Left forelimb (tissue), 1 donor: ENCODE results near the gene TTLL8.

Experiments used
- DNase-seq: peaks from one replicate; pipeline ENCODE4 v3.0.0-alpha.2; 2018; ENCODE audit warnings: low spot score

Gene TTLL8

DNA sequence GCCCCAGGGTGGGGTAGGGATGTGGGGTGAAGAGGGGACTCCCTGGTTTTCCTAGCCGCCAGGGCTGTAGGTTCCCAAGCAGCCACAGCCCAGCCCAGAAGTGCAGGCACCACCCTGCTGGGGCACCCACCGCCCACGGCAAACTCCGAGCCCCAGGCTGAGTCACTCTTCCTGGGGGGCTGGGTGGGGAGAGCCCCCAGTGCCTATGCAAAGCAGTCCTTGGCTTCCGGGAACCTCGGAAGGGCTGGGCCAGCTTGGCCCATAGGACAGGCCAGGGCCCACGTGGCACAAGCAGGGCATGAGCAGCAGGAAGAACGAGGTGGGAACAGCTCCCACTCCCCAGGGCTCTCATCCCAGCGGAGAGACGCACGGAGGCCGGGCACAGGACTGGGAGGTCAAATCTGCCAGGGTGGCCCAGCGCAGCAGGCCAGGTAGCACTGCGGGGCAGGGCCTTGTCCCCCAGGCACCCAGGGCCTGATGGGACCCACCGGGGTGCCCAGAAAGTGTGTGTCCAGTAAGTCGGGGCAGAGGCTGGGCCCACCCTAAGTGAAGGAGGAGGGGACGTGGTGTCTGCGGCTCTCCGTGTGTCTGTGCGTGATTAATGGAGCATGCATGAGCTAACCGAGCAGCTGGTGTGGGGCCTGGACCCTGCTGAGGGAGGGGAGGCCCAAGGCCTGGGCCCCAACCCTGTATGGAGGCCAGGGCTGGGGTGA, 41.0 kb downstream of the TTLL8 start:
- no peak for DNase-seq

DNA sequence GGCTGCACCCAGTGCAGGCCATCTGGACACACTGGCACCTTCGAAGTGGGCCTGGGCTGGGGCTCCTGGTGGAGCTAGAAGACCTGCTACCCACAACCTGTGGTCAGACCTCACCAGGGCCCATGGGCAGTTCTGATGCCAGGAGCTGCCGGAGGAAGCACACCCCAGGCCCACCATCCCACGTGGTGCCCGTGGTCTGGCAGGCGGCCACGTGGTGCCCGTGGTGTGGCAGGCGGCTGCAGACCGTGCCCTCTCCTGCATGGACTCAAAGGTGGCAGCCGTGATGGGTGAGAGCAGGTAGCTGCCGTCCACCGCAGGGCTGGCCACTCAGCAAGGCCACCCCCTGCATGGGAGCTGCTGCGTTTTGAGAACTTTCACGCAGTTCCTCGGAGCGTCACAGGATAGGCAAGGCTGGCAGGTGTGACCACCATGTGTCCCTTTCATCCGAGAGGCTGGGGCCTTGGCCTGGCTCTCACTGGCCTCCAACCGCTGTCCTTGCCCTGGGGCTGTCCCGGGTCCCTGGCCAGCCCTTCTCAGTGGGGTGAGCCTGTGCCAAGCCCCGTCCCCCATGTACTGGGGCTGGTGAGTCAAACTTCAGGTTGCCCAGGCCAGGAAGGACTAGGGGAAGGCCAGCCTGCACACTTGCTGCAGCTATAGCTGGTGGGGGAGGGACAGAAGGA, 41.6 kb downstream of the TTLL8 start:
- DNase-seq, result no peak

DNA sequence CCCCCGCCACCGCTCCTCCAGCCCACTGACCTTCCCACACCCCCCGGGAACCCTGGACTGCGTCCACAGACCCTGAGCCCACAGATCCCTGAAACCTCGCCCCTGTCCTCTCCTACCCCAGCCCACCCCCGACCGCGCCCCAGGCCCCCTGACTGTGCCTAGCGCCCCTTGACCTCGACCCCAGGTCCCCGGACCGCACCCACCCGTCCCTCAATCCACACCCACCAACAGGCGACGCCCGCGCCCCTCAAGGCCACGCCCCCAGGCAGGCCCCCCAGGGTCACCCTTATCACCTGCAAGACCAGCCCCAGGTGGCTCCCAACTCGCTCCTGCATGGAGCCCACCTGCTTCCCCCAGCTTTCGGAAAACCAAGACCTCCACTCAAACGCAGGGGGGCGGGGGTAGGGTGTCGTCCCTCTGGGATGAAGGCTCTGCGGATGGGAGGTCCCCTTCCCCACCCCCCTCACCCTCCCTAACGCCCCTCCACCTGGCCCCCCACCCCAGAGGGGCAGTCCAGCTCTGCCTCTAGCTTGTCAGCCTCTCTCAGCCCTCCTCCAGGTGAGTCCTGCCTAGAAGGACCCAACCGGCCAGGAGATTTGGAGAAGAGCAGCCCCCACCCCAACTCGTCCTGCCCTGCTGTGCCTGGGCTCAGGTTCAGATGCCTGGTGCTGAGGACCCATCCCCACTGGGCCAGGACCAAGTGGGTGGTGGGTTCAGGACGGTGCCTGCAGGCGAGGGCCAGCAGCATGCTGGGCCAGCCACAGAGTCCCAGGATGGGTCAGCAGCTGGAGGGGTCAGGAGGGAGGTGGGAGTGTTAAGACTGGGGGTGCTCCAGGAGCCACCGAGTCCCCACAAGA, 42.4 kb downstream of the TTLL8 start:
- DNase-seq, result peak; percentile 46

DNA sequence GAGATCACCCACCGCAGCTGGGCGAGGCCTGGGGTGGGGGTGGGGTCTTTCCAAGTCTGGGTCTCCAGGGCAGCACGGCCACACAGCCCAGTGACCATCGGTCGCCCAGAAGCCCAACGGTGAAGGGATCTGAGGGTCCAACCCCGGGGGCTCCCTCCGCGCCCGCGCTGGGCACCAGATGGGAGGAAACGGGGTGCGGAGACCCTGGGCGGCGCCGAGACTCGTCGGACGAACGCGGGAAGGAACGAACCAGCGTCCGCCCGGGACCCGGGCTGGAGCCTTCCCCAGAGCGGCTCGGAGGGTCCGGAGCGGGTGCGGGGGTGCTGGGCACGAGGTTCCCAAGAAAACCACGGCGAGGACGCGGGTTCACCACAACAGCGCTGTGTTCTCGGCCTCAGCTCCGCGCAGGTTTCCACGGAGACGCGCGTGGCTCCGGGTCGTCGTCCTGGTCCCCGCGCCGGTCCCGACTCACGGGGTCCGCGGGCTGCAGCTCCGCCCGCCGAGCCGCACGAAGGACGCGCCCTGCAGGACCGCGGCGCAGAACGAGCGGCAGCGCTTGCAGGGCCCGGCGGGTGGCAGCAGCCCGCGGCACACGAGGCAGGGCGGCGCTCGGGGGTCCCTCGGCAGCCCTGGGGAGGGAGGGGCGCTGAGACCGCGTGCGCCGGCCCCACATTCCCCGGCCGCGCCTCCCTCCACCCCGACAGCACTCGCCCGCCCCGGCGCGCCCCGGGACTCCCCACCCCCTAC, 43.3 kb downstream of the TTLL8 start:
- no peak for DNase-seq

DNA sequence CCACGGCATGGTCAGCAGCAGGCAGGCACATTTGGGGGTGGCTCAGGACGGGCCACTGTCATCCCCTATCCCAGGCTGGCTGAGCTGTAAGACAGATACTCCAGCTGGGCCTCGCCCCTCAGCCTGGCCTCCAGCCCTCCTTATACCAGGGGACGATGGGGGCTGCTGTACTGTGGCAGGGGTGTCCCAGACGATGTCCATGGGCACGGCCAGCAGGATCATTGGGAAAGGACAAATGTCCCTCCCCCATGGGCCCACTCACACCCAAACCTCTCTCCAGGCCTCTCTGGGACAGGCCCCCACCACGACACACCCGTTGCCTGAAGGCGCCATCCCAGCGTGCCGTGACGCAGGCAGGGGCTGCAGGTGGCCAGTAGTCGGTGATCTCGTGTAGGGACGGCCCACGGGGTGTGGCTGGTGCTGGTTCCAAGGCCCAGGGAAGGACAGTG, 44.0 kb downstream of the TTLL8 start:
- no peak for DNase-seq

DNA sequence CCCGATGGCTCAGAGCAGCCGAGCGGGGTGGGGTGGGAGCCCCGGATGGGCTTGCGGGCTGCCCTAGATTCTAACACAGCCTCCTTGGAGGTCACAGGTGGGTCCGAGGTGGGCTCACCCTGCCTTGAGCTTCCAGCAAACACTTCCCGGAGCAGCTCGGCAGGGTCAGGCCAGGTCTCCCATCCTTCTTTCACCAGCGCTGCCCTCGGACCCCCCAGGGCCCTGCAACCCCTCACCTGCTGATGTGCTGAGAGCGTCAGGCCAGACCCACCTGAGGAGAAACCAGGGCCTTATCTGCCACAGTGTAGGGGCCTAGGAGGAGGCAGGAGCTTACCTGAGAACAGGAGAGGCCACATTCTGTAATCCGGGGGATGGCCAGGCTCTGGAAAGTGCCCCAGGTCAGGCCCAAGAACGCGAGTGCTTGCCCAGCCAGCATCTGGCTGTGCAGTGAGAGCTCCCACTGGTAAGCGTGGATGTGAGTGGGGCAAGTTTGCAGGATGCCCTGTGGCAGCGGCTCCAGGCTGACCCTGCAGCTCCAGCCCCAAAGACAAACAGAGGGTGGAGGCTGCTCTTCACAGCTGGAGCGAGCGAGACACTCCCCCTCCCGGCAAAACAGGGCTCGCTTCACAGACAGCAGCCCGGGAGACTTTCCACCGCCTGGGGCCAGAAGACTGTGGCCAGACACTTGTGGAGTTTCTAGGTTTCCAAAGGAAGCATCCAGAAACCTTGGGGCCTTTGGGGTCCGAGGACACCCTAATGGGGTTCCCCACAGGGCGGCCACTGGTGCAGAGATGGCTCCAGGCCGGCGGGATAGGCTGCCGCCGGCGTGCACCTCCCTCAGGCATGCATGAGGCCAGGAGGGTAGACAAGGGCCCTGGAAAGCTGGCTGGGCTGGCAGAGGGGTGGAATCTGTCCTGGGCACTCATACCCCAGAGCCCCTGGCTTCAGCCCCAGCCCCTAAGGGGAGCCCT, 45.6 kb downstream of the TTLL8 start, which contains the start of gene IL17REL:
Gene IL17REL, minus strand, starts transcription at position 555 of the 971 bp plus-strand sequence. Its CDS starts 119 bp downstream, at position 436.
- DNase-seq, result peak; percentile 63

DNA sequence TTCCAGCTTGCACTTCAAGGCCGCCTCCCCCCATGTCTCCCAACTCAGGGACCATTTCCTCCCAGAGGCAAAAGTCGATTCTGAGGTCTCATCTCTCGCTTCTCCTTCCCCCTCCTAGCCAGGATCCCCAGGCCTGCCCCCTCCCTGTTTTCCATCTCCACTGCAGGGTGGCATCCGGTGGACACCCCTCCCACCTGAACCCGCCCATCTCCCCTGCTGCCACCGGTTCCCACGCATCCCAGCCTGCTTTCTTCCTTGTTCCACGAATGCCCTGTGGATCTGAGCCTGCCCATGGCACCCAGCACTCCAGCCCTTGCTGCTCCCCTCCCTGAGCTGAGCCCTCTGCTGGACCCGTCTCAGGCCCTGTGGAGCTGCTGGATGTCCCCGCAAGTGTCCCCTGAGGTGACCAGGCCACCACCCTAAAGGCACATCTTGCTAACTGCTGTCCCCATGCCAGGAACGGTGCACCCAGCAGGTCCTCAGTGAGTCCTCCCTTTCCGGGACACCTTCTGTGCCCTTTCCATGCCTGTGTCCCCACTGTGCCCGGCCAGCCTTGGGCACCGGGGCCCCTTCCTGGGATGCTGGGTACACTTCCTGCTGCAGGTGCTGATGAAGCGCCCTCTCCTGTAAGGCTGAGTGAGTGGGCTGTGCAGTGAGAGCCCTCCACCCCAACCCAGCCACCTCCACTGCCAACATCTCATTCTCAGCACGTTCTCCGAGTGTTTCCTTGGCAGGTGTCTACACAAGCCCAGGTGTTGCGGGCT, 46.5 kb downstream of the TTLL8 start:
- DNase-seq, result no peak

DNA sequence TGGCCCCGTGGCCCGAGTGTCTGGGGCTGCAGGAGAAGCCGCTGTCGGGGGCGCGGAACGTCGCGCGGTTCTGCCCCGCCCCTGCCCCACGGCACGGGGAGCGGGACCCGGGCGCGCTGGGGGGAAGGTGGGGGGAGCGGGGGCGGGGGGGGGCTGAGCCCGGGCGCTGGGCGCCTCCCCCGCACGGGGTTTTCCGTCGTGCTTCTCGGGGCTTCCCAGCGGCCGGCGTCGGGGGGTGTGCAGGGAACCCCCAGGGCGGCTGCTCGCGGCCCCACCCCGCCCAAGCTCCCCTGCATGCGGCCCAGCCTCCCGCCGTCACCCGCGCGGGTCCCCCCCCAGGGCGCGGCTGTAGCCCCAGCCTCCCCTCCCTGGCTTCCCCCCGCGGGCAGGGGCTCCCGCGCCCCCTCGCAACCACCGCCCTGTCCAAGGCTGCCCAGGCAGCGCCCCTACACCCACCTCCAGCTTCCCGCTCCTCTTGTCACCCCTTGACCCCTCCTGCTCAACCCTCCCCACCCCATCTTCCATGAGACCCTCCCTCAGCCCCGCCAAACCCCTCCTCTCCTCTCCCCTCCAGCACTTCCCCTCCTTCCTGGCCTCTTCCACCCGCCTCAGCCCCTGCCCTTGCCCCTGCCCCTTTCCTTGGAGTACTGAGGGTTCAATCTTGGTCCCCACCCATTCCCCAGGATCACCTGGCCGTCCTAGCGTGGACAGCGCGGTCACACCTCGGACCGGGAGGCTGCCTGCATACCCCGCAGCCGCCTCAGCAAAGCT, 47.2 kb downstream of the TTLL8 start:
- no peak for DNase-seq

DNA sequence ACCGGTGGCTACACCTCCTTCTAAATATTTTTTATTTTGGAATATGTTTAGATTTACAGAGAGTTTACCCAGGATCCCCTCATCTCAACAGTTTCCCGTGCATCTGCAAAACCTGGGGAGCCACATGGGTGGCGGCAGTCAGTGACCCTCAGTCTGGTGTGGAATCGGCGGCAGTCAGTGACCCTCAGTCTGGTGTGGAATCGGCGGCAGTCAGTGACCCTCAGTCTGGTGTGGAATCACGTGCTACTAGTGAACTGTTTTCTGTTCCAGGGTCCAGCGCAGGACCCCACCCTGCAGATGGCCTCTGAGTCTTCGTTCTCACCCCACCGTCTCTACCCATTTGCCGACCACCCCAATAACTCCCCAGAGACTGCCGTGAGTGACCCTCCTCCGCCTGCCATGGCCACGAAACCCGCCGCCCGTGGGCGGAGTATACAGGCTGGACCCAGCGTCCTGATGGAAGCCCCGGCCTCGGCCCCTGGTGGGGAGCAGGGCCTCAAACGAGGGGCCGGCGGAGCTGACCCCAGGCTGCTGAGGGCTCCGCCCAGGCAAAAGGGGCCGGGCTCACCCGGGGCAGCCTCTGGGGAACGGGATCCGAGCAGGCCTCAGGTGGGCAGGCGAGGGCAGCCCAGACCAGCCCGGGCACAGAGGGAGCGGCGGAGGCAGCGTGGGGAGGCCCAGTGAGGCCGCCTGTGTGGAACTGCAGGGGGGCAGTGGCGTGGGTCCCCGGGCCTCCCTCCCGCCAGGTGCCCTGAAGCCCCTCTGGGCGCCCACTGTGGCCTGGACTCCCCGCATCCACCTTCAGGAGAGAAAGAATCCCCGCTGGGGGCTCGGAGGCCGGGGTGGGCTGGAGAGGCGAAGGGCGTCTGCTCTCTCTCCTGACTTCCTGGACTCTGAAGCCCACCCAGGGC, 48.1 kb downstream of the TTLL8 start:
- peak; percentile 56 for DNase-seq

DNA sequence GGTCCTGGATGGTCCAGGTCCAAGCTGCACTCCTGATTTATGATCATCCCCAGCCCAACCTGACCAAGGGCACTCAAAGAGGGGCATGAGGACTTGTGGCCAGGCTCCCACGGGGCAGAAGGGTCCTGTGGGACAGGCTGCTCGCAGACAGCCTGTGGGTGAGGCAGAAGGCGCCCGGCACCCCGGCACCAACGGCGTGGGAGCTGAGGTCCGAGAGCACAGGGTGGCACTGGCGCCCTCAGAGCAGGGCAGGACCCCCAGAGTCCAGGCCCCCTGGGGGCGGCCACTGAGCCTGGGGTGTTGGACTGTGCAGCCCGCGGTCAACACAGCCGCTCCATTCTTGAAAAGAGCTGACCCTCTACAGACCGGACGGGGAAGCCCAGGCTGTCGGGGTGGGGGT, 48.8 kb downstream of the TTLL8 start:
- no peak for DNase-seq

DNA sequence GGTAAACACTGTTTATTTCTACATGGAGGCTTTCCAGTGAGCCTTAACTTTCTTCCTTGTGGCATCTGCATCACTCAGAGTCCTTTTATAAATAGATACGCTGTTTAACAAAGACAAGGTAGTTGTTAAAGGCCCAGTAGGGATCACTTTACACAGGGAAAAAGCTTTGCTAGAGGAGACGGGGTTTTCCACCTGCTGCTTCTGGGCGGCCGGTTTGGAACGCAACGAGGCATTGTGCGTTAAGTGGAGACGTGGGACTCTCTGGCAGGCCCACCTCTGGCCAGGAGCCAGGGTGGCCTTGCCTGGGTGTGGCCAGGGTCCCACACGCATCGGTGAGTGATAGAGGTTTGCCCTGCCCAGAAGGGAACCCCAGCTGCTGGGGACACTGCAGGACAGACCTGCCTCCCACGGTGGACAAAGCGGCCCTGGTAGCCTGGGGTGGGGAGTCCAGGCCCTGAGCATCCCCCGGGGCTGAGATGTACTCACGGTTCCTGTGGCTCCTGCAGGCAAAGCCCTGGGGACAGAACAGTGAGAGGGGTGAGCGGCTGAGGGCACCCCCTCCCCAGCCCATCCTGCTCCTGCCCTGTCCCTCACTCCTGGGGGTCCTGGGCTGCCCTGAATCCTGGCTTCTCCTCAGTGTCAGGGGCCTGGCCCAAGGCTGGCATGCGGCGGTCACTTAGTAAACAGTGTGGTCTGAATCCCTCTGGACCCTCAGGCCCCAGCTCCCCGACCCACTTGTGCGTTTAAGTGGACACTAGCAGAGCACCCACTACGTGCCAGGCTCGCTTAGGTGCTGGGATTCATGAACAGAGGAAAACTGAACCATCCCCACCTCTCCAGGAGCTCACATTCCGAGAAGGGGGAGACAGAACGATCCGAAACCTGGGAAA, 49.7 kb downstream of the TTLL8 start:
- DNase-seq, result no peak

DNA sequence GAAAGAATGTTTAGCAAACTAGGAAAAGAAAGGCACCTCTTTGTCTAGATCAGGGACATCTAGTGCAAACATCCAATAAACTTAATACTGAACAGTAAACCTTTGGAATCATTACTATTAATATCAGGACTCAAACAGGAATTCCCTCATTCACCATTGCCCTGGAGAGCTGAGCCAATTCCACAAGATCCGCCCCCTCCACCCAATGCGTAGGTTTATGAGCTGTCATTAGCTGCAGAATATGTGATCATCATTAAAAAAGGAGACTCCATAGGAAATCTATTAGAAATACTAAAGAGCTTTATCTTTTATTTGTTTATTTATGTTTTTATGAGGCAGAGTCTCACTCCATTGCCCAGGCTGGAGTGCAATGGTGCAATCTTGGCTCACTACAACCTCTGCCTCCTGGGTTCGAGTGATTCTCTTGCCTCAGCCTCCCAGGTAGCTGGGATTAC, 51.0 kb downstream of the TTLL8 start:
- no peak for DNase-seq

DNA sequence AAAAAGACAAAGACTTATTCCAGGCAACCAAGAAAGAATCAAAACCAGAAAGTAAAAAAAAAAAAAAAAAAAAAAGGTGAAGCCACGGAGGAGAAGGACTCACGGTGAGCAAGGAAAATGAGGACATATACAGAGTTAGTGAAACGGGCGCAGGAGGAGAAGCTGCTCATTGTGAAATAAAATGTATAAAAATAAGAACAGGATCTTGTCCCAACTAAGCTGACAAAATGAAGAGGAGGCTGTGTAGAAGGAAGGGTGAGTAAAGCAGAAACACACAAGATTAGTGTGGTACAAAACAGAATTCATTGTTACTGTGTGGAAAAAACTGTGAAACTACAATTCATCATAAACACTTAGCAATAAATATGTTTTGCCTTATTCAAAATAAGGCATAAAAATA, 53.2 kb downstream of the TTLL8 start:
- DNase-seq, result no peak

DNA sequence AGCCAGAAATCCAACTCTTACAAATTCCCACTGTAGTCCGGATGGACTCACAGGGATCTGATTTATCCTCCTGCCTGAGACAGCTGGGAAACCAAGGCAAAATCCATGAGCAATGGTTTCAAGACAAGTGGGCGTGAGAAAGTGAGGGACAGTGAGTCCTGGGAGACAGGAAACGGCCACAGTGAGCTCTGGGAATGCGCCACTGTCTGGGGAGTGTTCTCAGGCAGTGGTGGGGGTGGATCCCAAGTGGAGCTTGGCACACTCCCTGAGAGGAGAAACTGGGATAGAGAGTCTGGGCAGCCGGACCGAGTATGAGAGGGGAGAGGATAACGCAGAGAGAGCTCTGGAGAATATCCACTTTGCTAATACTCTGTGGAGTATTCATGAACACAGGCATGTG, 55.3 kb downstream of the TTLL8 start:
- no peak for DNase-seq

DNA sequence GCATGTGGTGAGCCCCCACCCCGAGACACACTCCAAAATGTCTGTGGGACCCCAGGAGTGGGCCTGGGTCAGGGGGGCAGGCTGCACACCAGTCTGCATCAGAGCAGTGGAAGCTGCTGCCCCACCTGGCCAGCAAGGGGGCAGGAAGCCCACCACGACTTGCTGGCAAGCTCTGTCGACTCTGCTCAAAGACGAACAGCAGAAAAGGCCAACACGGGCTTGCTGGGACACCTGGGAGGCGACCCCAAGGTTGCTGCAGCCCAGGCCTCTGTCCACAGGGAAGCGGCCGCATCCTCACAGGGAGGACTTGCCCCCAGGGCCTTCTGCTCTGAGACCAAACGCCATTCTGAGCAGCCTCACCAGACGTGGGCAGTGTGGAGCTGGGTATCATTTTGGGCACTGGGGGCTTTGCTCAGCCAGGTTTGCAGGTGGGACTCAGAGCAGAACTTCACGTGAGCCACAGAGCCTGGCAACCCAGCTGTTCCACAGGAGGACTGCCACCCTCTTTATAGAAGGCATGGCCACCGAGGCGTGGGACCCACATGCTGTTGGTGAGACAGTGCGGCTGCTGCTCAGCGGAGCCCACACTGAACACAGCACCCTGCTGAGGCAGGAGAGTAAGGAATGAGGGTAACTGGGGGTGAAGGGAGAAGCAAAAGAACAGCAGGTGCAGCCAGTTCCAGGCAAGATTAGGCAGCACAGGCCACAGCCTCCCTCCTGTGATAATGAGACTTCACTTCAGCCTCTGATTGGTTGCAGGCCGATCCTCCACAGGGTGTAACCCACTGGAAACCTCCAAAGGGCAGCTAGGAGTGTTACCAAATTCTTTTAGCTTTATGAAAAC, 56.5 kb downstream of the TTLL8 start:
- DNase-seq, result no peak
